ENCODE measurements around the gene PIPOX.

- TF ChIP-seq CTCF (IDR thresholded peaks at IDR 0.05; ENCODE audit: low read depth, low read length) (no peak), EZH2phosphoT487 (IDR thresholded peaks at IDR 0.05; ENCODE audit: low read depth) (no peak)
Measured at GRCh38 chr17:29091606-29092289, 48.8 kb downstream of the PIPOX start.
